Endothelial cell of umbilical vein (primary cell): ENCODE data around the gene CKS2. TPM values are rescaled to one million over a fixed set of nuclear protein-coding genes. Genes with fewer than 3 reads are reported as not detected.

Source experiments
- BruUV-seq: library from RNA; stranded (reverse); fragments of 400-500 nt; replicated peaks from 2 replicates; lab custom pipeline; 2021; lab: Mats Ljungman, UMichigan
- CTCF ChIA-PET: fragments of 300-600, 350-600 bp; sonication (Branson Sonifier 250); formaldehyde crosslinking; loops from one replicate; lab custom pipeline; 2021; ENCODE audit warnings: antibody characterized with exemption, inconsistent platforms; lab: Charles Lee
- POLR2A ChIA-PET: fragments of 300-600, 350-600 bp; sonication (Branson Sonifier 250); formaldehyde crosslinking; loops from one replicate; lab custom pipeline; 2021; ENCODE audit warnings: antibody characterized with exemption, inconsistent platforms; lab: Charles Lee
- DNase-seq: peaks from one replicate; pipeline ENCODE4 v3.0.0-alpha.2; 2011; ENCODE audit warnings: low read depth, low spot score
- FAIRE-seq: peaks from 2 replicates; lab custom pipeline; 2011; peaks lifted over from hg19 to GRCh38; lab: Jason Lieb, UNC
- H2AFZ ChIP-seq: 2 replicates; pipeline ENCODE4 v1.6.0; 2012; ENCODE audit warnings: low read depth, low read length, control low read depth, inconsistent platforms
- H3K27ac ChIP-seq: 2 replicates; pipeline ENCODE4 v1.5.1; 2011; ENCODE audit warnings: low read depth, mild to moderate bottlenecking, control low read depth, low read length, moderate library complexity; ENCODE audit not compliant: insufficient read depth
- H3K27me3 ChIP-seq, 2 experiments: 2 replicates each; pipeline versions ENCODE4 v1.6.0 to v1.6.1; 2011; ENCODE audit warnings: low read length in 2 of 2, mixed read lengths in 1 of 2; ENCODE audit not compliant: control insufficient read depth in 2 of 2, insufficient read depth in 2 of 2
- H3K36me3 ChIP-seq, 2 experiments: 2 replicates in 1 of 2; 3 replicates in 1 of 2; pipeline ENCODE4 v1.5.1; 2011; ENCODE audit warnings: low read length in 2 of 2, mild to moderate bottlenecking in 1 of 2, moderate library complexity in 1 of 2; ENCODE audit not compliant: control insufficient read depth in 2 of 2, insufficient read depth in 2 of 2; ENCODE audit errors: extremely low read depth in 1 of 2
- H3K4me1 ChIP-seq: 3 replicates; pipeline ENCODE4 v1.5.1; 2011; ENCODE audit warnings: mild to moderate bottlenecking, low read length; ENCODE audit not compliant: control insufficient read depth, insufficient read depth; ENCODE audit errors: extremely low read depth
- H3K4me2 ChIP-seq: 2 replicates; pipeline ENCODE4 v1.6.1; 2011; ENCODE audit warnings: low read length, control low read depth, mixed read lengths; ENCODE audit not compliant: insufficient read depth
- H3K4me3 ChIP-seq, 3 experiments: fragments of 200-600 bp in 1 of 3; sonication (generic), shearing (Covaris generic) in 1 of 3; replicated peaks in 1 of 3; 2 replicates each; pipeline ENCODE4 v1.5.1; 2011 to 2016; ENCODE audit warnings: control low read depth in 3 of 3, low read length in 3 of 3, mild to moderate bottlenecking in 2 of 3, inconsistent platforms in 1 of 3, low read depth in 1 of 3, moderate library complexity in 1 of 3; ENCODE audit not compliant: insufficient read depth in 1 of 3
- H3K79me2 ChIP-seq: 2 replicates; pipeline ENCODE4 v1.6.0; 2012; ENCODE audit warnings: low read length, inconsistent platforms; ENCODE audit not compliant: control insufficient read depth, insufficient read depth
- H3K9ac ChIP-seq: replicated peaks from 2 replicates; pipeline ENCODE3; 2011; ENCODE audit warnings: low read length, control low read depth; ENCODE audit not compliant: insufficient read depth; ENCODE audit errors: extremely low read depth
- H3K9me1 ChIP-seq: replicated peaks from 3 replicates; pipeline ENCODE4 v1.6.0; 2011; ENCODE audit warnings: mild to moderate bottlenecking, low read length; ENCODE audit not compliant: control insufficient read depth, insufficient read depth; ENCODE audit errors: extremely low read depth
- H3K9me3 ChIP-seq: replicated peaks from 2 replicates; pipeline ENCODE4 v1.5.1; 2012; ENCODE audit warnings: low read length, inconsistent platforms; ENCODE audit not compliant: control insufficient read depth, insufficient read depth
- H4K20me1 ChIP-seq: replicated peaks from 2 replicates; pipeline ENCODE3; 2011; ENCODE audit warnings: mild to moderate bottlenecking, low read length; ENCODE audit not compliant: control insufficient read depth, insufficient read depth; ENCODE audit errors: extremely low read depth
- CTCF ChIP-seq, 2 donors: IDR thresholded peaks; 1 replicate in 1 of 2; 2 replicates in 1 of 2; pipeline ENCODE4 v1.5.1; 2011; ENCODE audit warnings: low read length in 2 of 2, mild to moderate bottlenecking in 2 of 2, moderate library complexity in 2 of 2, control low read depth in 1 of 2, inconsistent platforms in 1 of 2, low read depth in 1 of 2; ENCODE audit not compliant: insufficient read depth in 1 of 2; ENCODE audit errors: extremely low read depth in 1 of 2
- EZH2 ChIP-seq: IDR thresholded peaks from 2 replicates; pipeline ENCODE4 v1.6.1; 2012; ENCODE audit warnings: borderline replicate concordance, low read depth, mild to moderate bottlenecking, moderate library complexity, low read length, inconsistent platforms; ENCODE audit not compliant: severe bottlenecking
- FOS ChIP-seq: IDR thresholded peaks from 2 replicates; pipeline ENCODE4 v1.6.1; 2011; ENCODE audit warnings: mild to moderate bottlenecking, low read length, moderate library complexity, borderline replicate concordance; ENCODE audit not compliant: insufficient read depth
- GATA2 ChIP-seq: IDR thresholded peaks from 2 replicates; pipeline ENCODE4 v1.7.0; 2011; ENCODE audit warnings: low read depth, mild to moderate bottlenecking, moderate library complexity, mixed read lengths, low read length; ENCODE audit not compliant: insufficient read length, insufficient read depth
- JUN ChIP-seq: IDR thresholded peaks from 2 replicates; pipeline ENCODE4 v1.6.1; 2011; ENCODE audit warnings: borderline replicate concordance, low read depth; ENCODE audit not compliant: insufficient read length, insufficient read depth
- MYC ChIP-seq: IDR thresholded peaks from one replicate; pipeline ENCODE4 v1.6.1; 2011; ENCODE audit warnings: mild to moderate bottlenecking, low read depth, low read length
- POLR2A ChIP-seq: IDR thresholded peaks from 2 replicates; pipeline ENCODE4 v1.6.1; 2012; ENCODE audit warnings: low read depth, mild to moderate bottlenecking, control low read depth, low read length
- dilution Hi-C: fragments of 300-500 bp; cut with MboI; formaldehyde crosslinking; loops from one replicate; pipeline ENCODE4 v1.15.0; 2019; ENCODE audit warnings: low sequenced_read_pairs; ENCODE audit not compliant: extremely low pct_ligation_motif_present
- intact Hi-C: fragments of 100-400 bp; cut with micrococcal nuclease; formaldehyde crosslinking; loops from one replicate; pipeline ENCODE4 v1.10.0; 2022
- polyA plus RNA-seq, 4 experiments: library from polyadenylated mRNA; depleted of rRNA in 3 of 4; stranded (reverse) in 3 of 4; unstranded in 1 of 4; fragments of >200 nt; gene quantifications; 2 replicates each; pipeline versions ENCODE4 v1.2.1 to v1.2.3, GENCODE V29; 2011 to 2012; ENCODE audit warnings: missing spikeins in 1 of 4
- total RNA-seq: library from RNA; stranded (reverse); gene quantifications from 2 replicates; pipeline ENCODE4 v1.2.3, GENCODE V29; 2021

Gene CKS2
- total and polyA plus RNA-seq, 2 donors (not counting 3 experiments of a cell fraction or from before 2014, with no cell fraction given) = 153 to 269 TPM

- peak; percentile 28 for DNase-seq
- Histone ChIP-seq H3K9me3 (no peaks in the 10 kb centered on the region), H3K27me3 (no peaks in the 10 kb centered on the region), H3K27ac (no peak overlapping the region), H2AFZ (no peak overlapping the region), H3K9ac (no peak overlapping the region), H3K9me1 (no peaks in the 10 kb centered on the region), H3K79me2 (no peaks in the 10 kb centered on the region), H4K20me1 (no peaks in the 10 kb centered on the region), H3K36me3 (peaks cover 9 to 33% of the 10 kb centered on the region in 2 experiments), H3K4me1 (peaks cover 7% of the 10 kb centered on the region), H3K4me2 (no peak overlapping the region), H3K4me3 (no peak overlapping the region)
- TSS peak; percentile 55 for BruUV-seq
- intact Hi-C loops (no loop called here), dilution Hi-C loops (no loop called here)
- POLR2A ChIA-PET = no interaction called here
- TF ChIP-seq EZH2 (no peak), MYC (no peak), POLR2A (no peak), JUN (no peak), CTCF (IDR thresholded peaks at IDR 0.05; ENCODE audit: extremely low read depth in 1 of 2, insufficient read depth in 1 of 2, low read depth in 1 of 2, low read length in 2 of 2) (no peak), FOS (no peak), GATA2 (no peak)
- CTCF ChIA-PET = interaction anchor here (1.9 to 6.5 kb wide), 2 partner anchors 13 to 190 kb away, joined by 6 to 62 read pairs; no protein-coding TSS in a partner anchor
- no peak for FAIRE-seq
Observed at GRCh38 chr9:89358985-89359384, 48.0 kb downstream of the CKS2 start.
